MM.1S (cell line): Measurements from ENCODE around the gene SYCE1.

Source experiments
- CTCF ChIP-seq: fragments of 300-600 bp; sonication (generic); IDR thresholded peaks from 2 replicates; pipeline ENCODE4 v1.5.1; 2016; ENCODE audit warnings: antibody characterized with exemption, low read length, mixed read lengths
- EZH2 ChIP-seq: fragments of 300-600 bp; sonication (generic); optimal IDR thresholded peaks from 2 replicates; pipeline ENCODE3; 2017; ENCODE audit warnings: low read depth, mild to moderate bottlenecking, antibody characterized with exemption, low read length, mixed read lengths

GRCh38 chr10:133592716-133593115, 27.3 kb upstream of the SYCE1 start:
- TF ChIP-seq CTCF (no peak), EZH2 (no peak)
